HCT116 (cell line): ENCODE measurements around the gene ENPP4. TPM values are rescaled to one million over a fixed set of nuclear protein-coding genes. Genes with fewer than 3 reads are reported as not detected.

Experiments
- ATAC-seq: fragments of 200-7000 bp; cut with Tn5 transposase; 2 replicates; pipeline ENCODE4 v1.9.1; 2020; ENCODE audit warnings: mild to moderate bottlenecking, moderate library complexity
- BruUV-seq: library from RNA; stranded (reverse); fragments of 400-500 nt; replicated peaks from 2 replicates; lab custom pipeline; 2021; lab: Mats Ljungman, UMichigan
- CTCF ChIA-PET: fragments of 300-600 bp; sonication (Branson Sonifier 250); formaldehyde crosslinking; loops from one replicate; lab custom pipeline; 2021; ENCODE audit warnings: antibody characterized with exemption; lab: Charles Lee
- POLR2A ChIA-PET: fragments of 300-600, 350-600 bp; sonication (Branson Sonifier 250); formaldehyde crosslinking; loops from one replicate; lab custom pipeline; 2021; ENCODE audit warnings: antibody characterized with exemption; lab: Charles Lee
- RAD21 ChIA-PET, 2 experiments: fragments of 300-600 bp; sonication (Branson Sonifier 250); formaldehyde crosslinking; loops; one replicate each; lab custom pipeline; 2023; ENCODE audit warnings: low total read pairs in 2 of 2; ENCODE audit not compliant: uncharacterized antibody in 2 of 2, unreplicated experiment in 2 of 2, low non-redundant PET in 1 of 2; lab: Charles Lee
- DNase-seq: peaks from one replicate; pipeline ENCODE4 v3.0.0-alpha.2; 2010; ENCODE audit warnings: low read depth, low spot score
- H2AFZ ChIP-seq: fragments of 200-600 bp; shearing (Covaris generic), sonication (generic); 2 replicates; pipeline ENCODE4 v1.6.1; 2017; ENCODE audit warnings: low read depth, mixed run types, mixed read lengths, antibody characterized with exemption, low read length; ENCODE audit not compliant: poor library complexity, severe bottlenecking
- H3K27ac ChIP-seq: 2 replicates; pipeline ENCODE4 v1.5.1; 2012; ENCODE audit warnings: low read depth, low read length
- H3K27me3 ChIP-seq: fragments of 200-600 bp; sonication (generic); 2 replicates; pipeline ENCODE4 v1.6.1; 2016; ENCODE audit warnings: mixed run types, low read length, mixed read lengths; ENCODE audit not compliant: insufficient read depth
- H3K36me3 ChIP-seq, 2 experiments: fragments of 200-500 bp in 1 of 2; fragments of 200-600 bp in 1 of 2; sonication (Bioruptor generic) in 1 of 2; sonication (generic) in 1 of 2; 2 replicates each; pipeline versions ENCODE4 v1.5.1 to v1.6.1; 2014 to 2016; ENCODE audit warnings: low read length in 2 of 2, inconsistent platforms in 1 of 2, mixed read lengths in 1 of 2, mixed run types in 1 of 2; ENCODE audit not compliant: insufficient read depth in 2 of 2, control insufficient read depth in 1 of 2
- H3K4me1 ChIP-seq, 2 experiments: fragments of 200-600 bp in 1 of 2; sonication (generic) in 1 of 2; 2 replicates each; pipeline versions ENCODE4 v1.5.1 to v1.6.1; 2012 to 2017; ENCODE audit warnings: low read length in 2 of 2, inconsistent platforms in 1 of 2, mild to moderate bottlenecking in 1 of 2, mixed read lengths in 1 of 2, mixed run types in 1 of 2, moderate library complexity in 1 of 2; ENCODE audit not compliant: insufficient read depth in 2 of 2, control insufficient read depth in 1 of 2
- H3K4me2 ChIP-seq: fragments of 200-600 bp; sonication (generic); 2 replicates; pipeline ENCODE4 v1.6.1; 2017; ENCODE audit warnings: mixed run types, low read length, mixed read lengths
- H3K4me3 ChIP-seq, 2 experiments: fragments of 200-600 bp in 1 of 2; sonication (generic) in 1 of 2; replicated peaks in 1 of 2; 2 replicates each; pipeline ENCODE4 v1.5.1; 2011 to 2016; ENCODE audit warnings: low read length in 2 of 2, control low read depth in 1 of 2, low read depth in 1 of 2, mild to moderate bottlenecking in 1 of 2, mixed read lengths in 1 of 2, mixed run types in 1 of 2
- H3K79me2 ChIP-seq: fragments of 200-600 bp; sonication (generic); 2 replicates; pipeline ENCODE4 v1.6.1; 2017; ENCODE audit warnings: mild to moderate bottlenecking, mixed run types, low read length, moderate library complexity, mixed read lengths; ENCODE audit not compliant: insufficient read depth
- H3K9ac ChIP-seq: fragments of 200-600 bp; sonication (generic); 2 replicates; pipeline ENCODE4 v1.6.1; 2016; ENCODE audit warnings: low read length, mixed read lengths
- H3K9me2 ChIP-seq: fragments of 200-600 bp; sonication (generic), shearing (Covaris generic); 2 replicates; pipeline ENCODE4 v1.6.1; 2017; ENCODE audit warnings: mixed run types, mild to moderate bottlenecking, moderate library complexity; ENCODE audit not compliant: insufficient read depth
- H3K9me3 ChIP-seq, 2 experiments: fragments of 200-500 bp in 1 of 2; fragments of 200-600 bp in 1 of 2; sonication (Bioruptor generic) in 1 of 2; sonication (generic) in 1 of 2; 2 replicates each; pipeline ENCODE4 v1.6.1; 2014 to 2017; ENCODE audit warnings: low read length in 2 of 2, mixed read lengths in 2 of 2, inconsistent platforms in 1 of 2, low read depth in 1 of 2, mild to moderate bottlenecking in 1 of 2, mixed run types in 1 of 2, moderate library complexity in 1 of 2; ENCODE audit not compliant: control insufficient read depth in 1 of 2, insufficient read depth in 1 of 2
- H4K20me1 ChIP-seq: fragments of 200-600 bp; sonication (generic), shearing (Covaris generic); 2 replicates; pipeline ENCODE4 v1.6.1; 2017; ENCODE audit warnings: mixed run types, mild to moderate bottlenecking, moderate library complexity; ENCODE audit not compliant: insufficient read depth
- CEBPB ChIP-seq: IDR thresholded peaks from 2 replicates; pipeline ENCODE4 v1.6.1; 2012; ENCODE audit warnings: low read depth
- CTCF ChIP-seq, 3 experiments: fragments of 200-600 bp in 1 of 3; sonication (generic) in 1 of 3; IDR thresholded peaks in 2 of 3; conservative IDR thresholded peaks in 1 of 3; 2 replicates each; pipeline ENCODE4 v1.5.1; 2012 to 2017; ENCODE audit warnings: low read depth in 2 of 3, low read length in 2 of 3, antibody characterized with exemption in 1 of 3, borderline replicate concordance in 1 of 3, control low read depth in 1 of 3, mild to moderate bottlenecking in 1 of 3, mixed read lengths in 1 of 3, mixed run types in 1 of 3, moderate library complexity in 1 of 3; ENCODE audit not compliant: insufficient read depth in 1 of 3
- EGR1 ChIP-seq: IDR thresholded peaks from 2 replicates; pipeline ENCODE4 v1.6.1; 2012; ENCODE audit warnings: low read depth
- ELF1 ChIP-seq: IDR thresholded peaks from 2 replicates; pipeline ENCODE4 v1.6.1; 2012; ENCODE audit warnings: low read depth, borderline replicate concordance
- EZH2 ChIP-seq: fragments of 200-600 bp; sonication (generic); IDR thresholded peaks from 2 replicates; pipeline ENCODE4 v1.6.1; 2017; ENCODE audit warnings: antibody characterized with exemption, mixed run types
- EZH2phosphoT487 ChIP-seq: fragments of 200-600 bp; IDR thresholded peaks from 2 replicates; pipeline ENCODE4 v1.6.1; 2018; ENCODE audit warnings: antibody characterized with exemption, borderline replicate concordance
- FOSL1 ChIP-seq: IDR thresholded peaks from 2 replicates; pipeline ENCODE4 v1.6.1; 2012; ENCODE audit warnings: low read depth
- JUND ChIP-seq: IDR thresholded peaks from 2 replicates; pipeline ENCODE4 v1.6.1; 2012
- POLR2A ChIP-seq: IDR thresholded peaks from 2 replicates; pipeline ENCODE4 v1.7.0; 2011; ENCODE audit warnings: borderline replicate concordance; ENCODE audit not compliant: insufficient read depth, insufficient read length; ENCODE audit errors: extremely low read depth
- POLR2AphosphoS5 ChIP-seq: IDR thresholded peaks from 2 replicates; pipeline ENCODE4 v1.6.1; 2011; ENCODE audit warnings: mild to moderate bottlenecking, low read depth, low read length, moderate library complexity
- REST ChIP-seq: IDR thresholded peaks from 2 replicates; pipeline ENCODE4 v1.6.1; 2012; ENCODE audit warnings: low read depth
- SIN3A ChIP-seq: IDR thresholded peaks from 2 replicates; pipeline ENCODE4 v1.6.1; 2012; ENCODE audit warnings: low read depth
- SP1 ChIP-seq: IDR thresholded peaks from 2 replicates; pipeline ENCODE4 v1.6.1; 2012; ENCODE audit warnings: low read depth
- SRF ChIP-seq: IDR thresholded peaks from 2 replicates; pipeline ENCODE4 v1.6.1; 2012; ENCODE audit warnings: low read depth
- YY1 ChIP-seq: IDR thresholded peaks from 2 replicates; pipeline ENCODE4 v1.6.1; 2011; ENCODE audit warnings: low read length, low read depth, moderate library complexity, mild to moderate bottlenecking; ENCODE audit not compliant: insufficient replicate concordance; ENCODE audit errors: extremely low read depth
- ZFX ChIP-seq: fragments of 450-650 bp; IDR thresholded peaks from 2 replicates; pipeline ENCODE4 v1.6.1; 2017
- ZNF274 ChIP-seq: fragments of 200-500 bp; sonication (Bioruptor generic); IDR thresholded peaks from 2 replicates; pipeline ENCODE4 v1.6.1; 2014; ENCODE audit warnings: mild to moderate bottlenecking, low read depth, low read length, inconsistent platforms
- intact Hi-C: fragments of 100-400 bp; cut with micrococcal nuclease; formaldehyde crosslinking; loops from 2 replicates; pipeline ENCODE4 v1.10.0; 2022
- total RNA-seq: library from RNA; stranded (reverse); gene quantifications from one replicate; pipeline ENCODE4 v1.2.1, GENCODE V29; 2021; ENCODE audit not compliant: unreplicated experiment
- TF ChIP-seq, protein P1 (sequence below): IDR thresholded peaks from 2 replicates; pipeline ENCODE4 v1.6.1; 2011; ENCODE audit warnings: mild to moderate bottlenecking, low read length, moderate library complexity; ENCODE audit not compliant: insufficient replicate concordance; ENCODE audit errors: extremely low read depth
- TF ChIP-seq, protein P2 (sequence below): IDR thresholded peaks from 2 replicates; pipeline ENCODE4 v1.6.1; 2012
- TF ChIP-seq, protein P3 (sequence below): IDR thresholded peaks from 2 replicates; pipeline ENCODE4 v1.6.1; 2012

ENPP4 gene
- total RNA-seq, 1 experiment from 2014 or later = 9.6 TPM

DNA sequence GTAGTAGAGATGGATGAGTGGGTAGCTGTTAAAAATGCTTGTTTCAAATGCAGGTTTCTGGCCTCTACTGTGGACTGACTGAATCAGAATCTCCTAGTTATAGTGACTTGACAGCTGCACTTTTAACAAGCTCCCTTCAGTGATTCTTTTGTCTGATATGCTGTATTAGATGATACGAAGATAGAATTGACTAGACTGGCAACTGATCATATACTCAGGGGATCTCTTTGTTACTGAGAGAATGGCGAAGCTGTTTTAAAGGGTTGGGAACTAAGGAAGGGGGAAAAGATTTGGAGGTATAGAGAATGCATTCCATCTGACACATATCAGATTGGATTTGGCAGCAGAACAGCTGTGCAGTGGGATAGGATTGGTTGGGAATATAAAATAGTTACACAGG, 7.0 kb downstream of the ENPP4 start:
- intact Hi-C loops = no loop called here
- ChIA-PET CTCF (no interaction called here), RAD21 (no interaction called here), POLR2A (no interaction called here)
- no peak overlapping the region for H2AFZ ChIP-seq
- ATAC-seq (no peak), DNase-seq (no peak)
- H3K4me2 ChIP-seq = no peak overlapping the region
- no peaks in the 10 kb centered on the region for H3K36me3 ChIP-seq
- TF ChIP-seq CEBPB (no peak), FOSL1 (no peak), SP1 (no peak), POLR2A (no peak), EZH2 (no peak), ELF1 (no peak), JUND (no peak), EZH2phosphoT487 (no peak), SRF (no peak), ZNF274 (no peak), POLR2AphosphoS5 (no peak), SIN3A (no peak), ZFX (no peak), REST (no peak), CTCF (IDR thresholded peaks at IDR 0.05 in 2 of 3, conservative IDR thresholded peaks at IDR 0.05 in 1 of 3; ENCODE audit: borderline replicate concordance in 1 of 3, insufficient read depth in 1 of 3, low read depth in 2 of 3, low read length in 2 of 3) (no peak), EGR1 (no peak), YY1 (no peak)
- TF ChIP-seq, protein P1, sequence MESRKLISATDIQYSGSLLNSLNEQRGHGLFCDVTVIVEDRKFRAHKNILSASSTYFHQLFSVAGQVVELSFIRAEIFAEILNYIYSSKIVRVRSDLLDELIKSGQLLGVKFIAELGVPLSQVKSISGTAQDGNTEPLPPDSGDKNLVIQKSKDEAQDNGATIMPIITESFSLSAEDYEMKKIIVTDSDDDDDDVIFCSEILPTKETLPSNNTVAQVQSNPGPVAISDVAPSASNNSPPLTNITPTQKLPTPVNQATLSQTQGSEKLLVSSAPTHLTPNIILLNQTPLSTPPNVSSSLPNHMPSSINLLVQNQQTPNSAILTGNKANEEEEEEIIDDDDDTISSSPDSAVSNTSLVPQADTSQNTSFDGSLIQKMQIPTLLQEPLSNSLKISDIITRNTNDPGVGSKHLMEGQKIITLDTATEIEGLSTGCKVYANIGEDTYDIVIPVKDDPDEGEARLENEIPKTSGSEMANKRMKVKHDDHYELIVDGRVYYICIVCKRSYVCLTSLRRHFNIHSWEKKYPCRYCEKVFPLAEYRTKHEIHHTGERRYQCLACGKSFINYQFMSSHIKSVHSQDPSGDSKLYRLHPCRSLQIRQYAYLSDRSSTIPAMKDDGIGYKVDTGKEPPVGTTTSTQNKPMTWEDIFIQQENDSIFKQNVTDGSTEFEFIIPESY = no peak
- TF ChIP-seq, protein P2, sequence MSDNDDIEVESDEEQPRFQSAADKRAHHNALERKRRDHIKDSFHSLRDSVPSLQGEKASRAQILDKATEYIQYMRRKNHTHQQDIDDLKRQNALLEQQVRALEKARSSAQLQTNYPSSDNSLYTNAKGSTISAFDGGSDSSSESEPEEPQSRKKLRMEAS = no peak
- TF ChIP-seq, protein P3, sequence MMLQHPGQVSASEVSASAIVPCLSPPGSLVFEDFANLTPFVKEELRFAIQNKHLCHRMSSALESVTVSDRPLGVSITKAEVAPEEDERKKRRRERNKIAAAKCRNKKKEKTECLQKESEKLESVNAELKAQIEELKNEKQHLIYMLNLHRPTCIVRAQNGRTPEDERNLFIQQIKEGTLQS = no peak
- no peak overlapping the region for H3K9ac ChIP-seq
- no peaks in the 10 kb centered on the region for H4K20me1 ChIP-seq
- BruUV-seq = no TSS peak
- H3K4me1 ChIP-seq = no peaks in the 10 kb centered on the region
- H3K9me3 ChIP-seq = no peaks in the 10 kb centered on the region
- peaks cover 19% of the 10 kb centered on the region for H3K79me2 ChIP-seq
- no peaks in the 10 kb centered on the region for H3K27me3 ChIP-seq
- H3K9me2 ChIP-seq = no peaks in the 10 kb centered on the region
- no peak overlapping the region for H3K27ac ChIP-seq
- H3K4me3 ChIP-seq = no peak overlapping the region
